ENCODE results near the gene AGPAT4.
"Not testable (repeated sequence)": the region's sequence is repeated elsewhere in the genome, so short reads cannot be mapped to it uniquely, and the experiment has no call there.

Gene AGPAT4

GRCh38 chr6:161200610-161201370 lies 73.1 kb downstream of the AGPAT4 start:
- no peak for DNase-seq (ENCODE audit: low spot score)

- no peak for DNase-seq (ENCODE audit: low spot score)
Measured at GRCh38 chr6:161199850-161200249, 74.0 kb downstream of the AGPAT4 start.

GRCh38 chr6:161198783-161199460 lies 74.9 kb downstream of the AGPAT4 start:
- DNase-seq (ENCODE audit: low spot score), result no peak

- DNase-seq (ENCODE audit: low spot score), result no peak
Measured at GRCh38 chr6:161198176-161198575, 75.7 kb downstream of the AGPAT4 start.

GRCh38 chr6:161195386-161195785 lies 78.5 kb downstream of the AGPAT4 start:
- DNase-seq (ENCODE audit: low spot score), result no peak

- no peak for DNase-seq (ENCODE audit: low spot score)
Measured at GRCh38 chr6:161194374-161194773, 79.5 kb downstream of the AGPAT4 start.

- DNase-seq (ENCODE audit: low spot score), result no peak
Measured at GRCh38 chr6:161192636-161193411, 81.0 kb downstream of the AGPAT4 start.

GRCh38 chr6:161191671-161192070 lies 82.2 kb downstream of the AGPAT4 start:
- no peak for DNase-seq (ENCODE audit: low spot score)

GRCh38 chr6:161191007-161191406 lies 82.9 kb downstream of the AGPAT4 start:
- no peak for DNase-seq (ENCODE audit: low spot score)

GRCh38 chr6:161189891-161190290 lies 84.0 kb downstream of the AGPAT4 start:
- no peak for DNase-seq (ENCODE audit: low spot score)

- DNase-seq (ENCODE audit: low spot score), result no peak
Measured at GRCh38 chr6:161188547-161189465, 85.1 kb downstream of the AGPAT4 start.

GRCh38 chr6:161186173-161186769 lies 87.6 kb downstream of the AGPAT4 start:
- no peak for DNase-seq (ENCODE audit: low spot score)

GRCh38 chr6:161181121-161181520 lies 92.7 kb downstream of the AGPAT4 start:
- no peak for DNase-seq (ENCODE audit: low spot score)

- not testable (repeated sequence) for DNase-seq (ENCODE audit: low spot score)
Measured at GRCh38 chr6:161178155-161178554, 95.7 kb downstream of the AGPAT4 start.

- not testable (repeated sequence) for DNase-seq (ENCODE audit: low spot score)
Measured at GRCh38 chr6:161176428-161176827, 97.4 kb downstream of the AGPAT4 start.

- DNase-seq (ENCODE audit: low spot score), result not testable (repeated sequence)
Measured at GRCh38 chr6:161172769-161173168, 101.1 kb downstream of the AGPAT4 start.

GRCh38 chr6:161171207-161171606 lies 102.7 kb downstream of the AGPAT4 start:
- DNase-seq (ENCODE audit: low spot score), result no peak

GRCh38 chr6:161169696-161170095 lies 104.2 kb downstream of the AGPAT4 start:
- peak; percentile 67 for DNase-seq (ENCODE audit: low spot score)

- DNase-seq (ENCODE audit: low spot score), result peak; percentile 44
Measured at GRCh38 chr6:161169035-161169434, 104.8 kb downstream of the AGPAT4 start.

- DNase-seq (ENCODE audit: low spot score), result no peak
Measured at GRCh38 chr6:161168281-161168891, 105.5 kb downstream of the AGPAT4 start.

- no peak for DNase-seq (ENCODE audit: low spot score)
Measured at GRCh38 chr6:161166677-161167076, 107.2 kb downstream of the AGPAT4 start.

Measured in NAMALWA (cell line).